ENCODE data around the gene ACTN2.
"Not testable (repeated sequence)": the region's sequence is repeated elsewhere in the genome, so short reads cannot be mapped to it uniquely, and the experiment has no call there.

Gene ACTN2

DNA sequence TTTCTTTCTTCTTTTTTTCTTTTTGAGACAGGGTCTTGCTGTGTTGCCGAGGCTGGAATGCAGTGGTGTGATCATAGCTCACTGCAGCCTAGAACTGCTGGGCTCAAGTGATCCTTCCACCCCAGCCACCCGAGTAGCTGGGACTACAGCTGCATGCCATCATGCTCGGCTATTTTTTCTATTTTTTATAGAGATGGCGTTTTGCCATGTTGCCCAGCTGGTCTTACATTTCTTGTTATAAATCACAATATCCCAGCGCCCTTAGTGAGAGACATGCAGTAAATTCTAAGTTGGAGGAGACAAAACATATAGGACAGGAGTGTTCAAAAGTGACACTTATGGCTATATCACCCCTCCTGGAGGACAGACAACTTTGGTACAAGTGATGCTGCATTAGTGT lies 31.3 kb upstream of the ACTN2 start:
- DNase-seq (ENCODE audit: low read depth in 2 of 2), result peak in 1 of 2 donors; percentile 59
- TF ChIP-seq CTCF (IDR thresholded peaks at IDR 0.05; ENCODE audit: low read depth, low read length), result no peak

GRCh38 chr1:236657398-236657797 lies 28.9 kb upstream of the ACTN2 start:
- no peak for DNase-seq (ENCODE audit: low read depth in 2 of 2)
- no peak for TF ChIP-seq CTCF (IDR thresholded peaks at IDR 0.05; ENCODE audit: low read depth, low read length)
- no peak overlapping the region for H3K4me3 ChIP-seq (replicated peaks in 1 of 2; ENCODE audit: low read depth in 2 of 2, low read length in 2 of 2)

More for the DNA sequence above, 31.3 kb upstream of the ACTN2 start:
- no peak overlapping the region for H3K4me3 ChIP-seq (replicated peaks in 1 of 2; ENCODE audit: low read depth in 2 of 2, low read length in 2 of 2)

DNA sequence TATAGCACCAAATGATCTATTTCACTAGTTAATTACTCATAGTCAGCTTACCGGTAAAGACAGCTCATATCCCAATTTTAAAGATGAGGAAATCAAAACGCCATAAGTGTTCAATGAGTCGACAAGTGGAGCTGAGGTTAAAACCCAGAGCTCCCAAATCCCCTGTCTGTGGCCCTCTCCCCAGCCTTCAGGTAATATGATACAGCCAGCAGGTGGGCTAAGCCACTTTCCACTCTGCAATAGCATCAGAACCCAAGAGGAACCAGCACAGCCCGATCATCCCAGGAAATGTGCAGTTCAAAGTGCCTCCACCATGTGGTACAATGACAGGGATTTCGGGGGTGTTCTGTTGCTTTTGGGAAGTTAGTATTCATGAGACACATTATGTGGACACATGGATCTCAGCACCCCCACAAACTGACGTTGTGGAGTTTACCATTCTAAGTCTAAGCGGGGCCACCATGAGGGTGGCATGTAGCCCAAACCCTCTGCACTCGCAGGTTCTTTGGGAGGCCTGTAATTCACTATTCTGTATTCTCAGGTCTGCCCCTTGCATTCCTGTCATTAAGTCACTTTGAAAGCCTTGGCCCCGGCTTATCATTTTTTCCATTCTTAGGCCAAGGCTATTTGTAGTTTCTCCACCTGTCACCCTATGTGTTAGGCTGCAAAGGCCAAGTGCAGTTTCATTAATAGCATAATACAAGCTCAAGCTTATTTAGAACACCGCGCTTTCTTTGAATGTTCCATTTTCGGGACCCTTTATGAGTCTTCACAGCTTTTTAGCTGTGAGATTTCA lies 26.3 kb upstream of the ACTN2 start:
- TF ChIP-seq CTCF (IDR thresholded peaks at IDR 0.05; ENCODE audit: low read depth, low read length), result no peak
- no peak overlapping the region for H3K4me3 ChIP-seq (replicated peaks in 1 of 2; ENCODE audit: low read depth in 2 of 2, low read length in 2 of 2)
- DNase-seq (ENCODE audit: low read depth in 2 of 2), result no peak

- no peak for DNase-seq (ENCODE audit: low read depth in 2 of 2)
- no peak overlapping the region for H3K4me3 ChIP-seq (replicated peaks in 1 of 2; ENCODE audit: low read depth in 2 of 2, low read length in 2 of 2)
- TF ChIP-seq CTCF (IDR thresholded peaks at IDR 0.05; ENCODE audit: low read depth, low read length), result no peak
These were observed 22.4 kb upstream of the ACTN2 start for GRCh38 chr1:236663934-236664333.

DNA sequence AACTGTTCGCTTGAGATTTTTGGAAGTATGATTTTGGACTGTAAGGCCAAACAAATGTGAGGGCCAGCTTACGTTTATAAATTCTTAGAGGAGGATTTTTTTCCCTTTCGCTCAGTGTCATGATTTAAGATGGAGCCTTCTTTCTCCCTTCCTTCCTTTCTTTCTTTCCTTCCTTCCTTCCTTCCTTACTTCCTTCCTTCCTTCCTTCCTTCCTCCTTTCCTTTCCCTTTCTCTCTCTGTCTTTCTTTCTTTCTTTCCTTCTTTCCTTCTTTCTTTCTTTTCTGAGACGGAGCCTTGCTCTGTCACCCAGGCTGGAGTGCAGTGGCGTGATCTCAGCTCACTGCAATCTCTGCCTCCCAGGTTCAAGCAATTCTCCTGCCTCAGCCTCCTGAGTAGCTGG lies 17.4 kb upstream of the ACTN2 start:
- not testable (repeated sequence) for H3K4me3 ChIP-seq (replicated peaks in 1 of 2; ENCODE audit: low read depth in 2 of 2, low read length in 2 of 2); DNase-seq (ENCODE audit: low read depth in 2 of 2)

DNA sequence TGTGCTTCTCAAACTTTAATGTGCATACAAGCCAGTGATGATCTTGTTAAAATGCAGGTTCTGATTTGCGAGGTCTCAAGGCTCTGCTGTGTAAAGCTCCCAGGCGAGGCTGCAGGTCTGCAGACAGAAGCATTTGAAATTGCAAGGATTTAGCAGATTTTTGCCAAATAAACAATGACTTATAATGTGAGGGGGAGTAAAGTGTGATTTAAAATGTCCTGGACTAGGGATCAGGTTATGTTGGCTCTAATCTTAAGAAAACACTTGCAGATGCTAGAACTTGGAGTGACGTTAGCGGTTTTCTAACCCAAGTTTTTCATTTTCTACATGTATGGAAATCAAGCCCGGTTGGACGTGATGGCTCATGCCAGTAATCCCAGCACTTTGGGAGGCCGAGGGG lies 16.2 kb upstream of the ACTN2 start:
- no peak for DNase-seq (ENCODE audit: low read depth in 2 of 2)
- H3K4me3 ChIP-seq (replicated peaks in 1 of 2; ENCODE audit: low read depth in 2 of 2, low read length in 2 of 2), result no peak overlapping the region
- no peak for TF ChIP-seq CTCF (IDR thresholded peaks at IDR 0.05; ENCODE audit: low read depth, low read length)

DNA sequence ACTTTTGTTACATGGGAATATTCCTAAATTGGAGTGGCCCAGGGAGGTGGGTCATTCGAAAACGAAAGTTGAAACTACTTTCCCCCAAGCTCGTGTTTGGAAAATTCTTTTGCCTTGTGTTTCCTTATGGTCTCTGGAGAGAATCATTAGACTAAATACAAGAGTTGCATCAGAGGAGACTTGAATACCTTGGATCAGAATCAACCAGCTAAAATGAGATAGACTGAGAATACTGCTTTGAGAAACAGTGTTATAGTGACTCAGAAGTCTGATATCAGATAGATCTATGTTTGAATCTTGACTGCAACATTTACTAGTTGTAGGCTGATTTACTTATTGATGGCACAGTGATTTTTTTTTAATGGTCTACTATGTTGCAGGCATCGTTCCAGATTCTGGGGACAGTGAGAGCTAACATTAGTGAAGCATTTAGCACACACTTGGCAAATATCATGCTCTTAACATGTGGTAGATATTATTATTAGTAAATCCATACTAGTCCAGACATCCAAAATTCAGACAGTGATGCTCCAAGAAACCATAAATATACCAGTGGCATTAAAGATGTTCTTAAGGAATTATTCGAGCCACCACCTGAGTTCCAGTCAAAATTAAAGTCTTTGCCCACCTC lies 12.9 kb upstream of the ACTN2 start:
- DNase-seq (ENCODE audit: low read depth in 2 of 2), result peak; percentile 41 to 74
- H3K4me3 ChIP-seq (replicated peaks in 1 of 2; ENCODE audit: low read depth in 2 of 2, low read length in 2 of 2), result no peak overlapping the region
- no peak for TF ChIP-seq CTCF (IDR thresholded peaks at IDR 0.05; ENCODE audit: low read depth, low read length)

All from cardiac fibroblast (primary cell).